ENCODE data around the gene GFRA1.

Gene GFRA1

DNA sequence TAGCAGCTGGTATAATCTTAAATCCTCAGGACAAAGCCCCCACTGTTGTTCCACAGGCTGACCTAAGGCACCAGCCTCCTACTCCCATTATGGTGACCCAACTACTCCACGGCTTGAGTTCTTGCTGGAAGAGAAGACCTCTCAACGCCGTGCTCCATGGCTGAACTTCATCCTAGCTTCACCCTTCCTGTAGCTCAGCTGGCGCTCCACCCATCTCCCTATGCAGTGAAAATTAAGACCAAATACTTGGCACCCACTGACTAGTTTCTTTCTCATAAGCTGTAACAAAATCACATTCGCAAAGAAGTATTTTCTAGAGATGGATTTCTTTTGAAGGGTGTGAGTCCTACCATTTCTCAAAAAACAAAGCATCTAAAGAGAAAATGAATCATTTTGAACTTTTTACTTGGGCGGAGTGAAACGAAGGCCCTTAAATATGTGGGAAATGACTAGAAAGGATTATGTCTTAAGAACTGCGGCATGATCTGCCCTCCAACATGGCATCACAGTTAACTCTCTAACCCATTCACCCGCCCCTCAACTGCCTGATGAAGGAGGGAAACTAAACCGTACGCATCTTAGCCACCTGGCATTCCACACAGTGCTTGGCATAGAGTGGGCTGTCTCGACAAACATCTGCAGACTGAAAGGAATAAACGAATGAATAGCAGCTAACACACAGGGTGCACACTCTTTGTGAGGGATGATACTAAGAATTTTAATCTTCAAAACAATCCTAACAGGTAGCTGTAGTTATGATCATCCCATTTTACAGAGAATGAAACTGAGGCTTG is 32.7 kb downstream of the GFRA1 start:
- no peak for FAIRE-seq

DNA sequence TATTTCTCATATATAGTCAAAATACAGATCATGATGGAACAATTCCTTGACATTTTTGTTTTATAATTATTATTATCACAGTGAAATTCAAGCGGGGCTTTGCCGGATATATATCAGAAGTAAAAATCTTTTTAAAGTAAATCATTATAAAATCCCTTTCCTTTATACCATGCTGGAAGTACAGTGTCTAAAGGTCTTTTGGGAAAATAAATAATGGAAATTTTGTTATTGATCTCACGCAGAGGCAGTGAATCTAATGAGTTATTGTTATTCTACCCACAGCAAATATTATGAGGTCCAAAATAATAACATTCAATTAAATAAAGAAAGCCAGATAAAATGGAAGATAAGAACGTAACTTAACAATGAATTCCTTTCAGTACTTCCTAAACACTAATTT is 33.8 kb downstream of the GFRA1 start:
- FAIRE-seq, result no peak

DNA sequence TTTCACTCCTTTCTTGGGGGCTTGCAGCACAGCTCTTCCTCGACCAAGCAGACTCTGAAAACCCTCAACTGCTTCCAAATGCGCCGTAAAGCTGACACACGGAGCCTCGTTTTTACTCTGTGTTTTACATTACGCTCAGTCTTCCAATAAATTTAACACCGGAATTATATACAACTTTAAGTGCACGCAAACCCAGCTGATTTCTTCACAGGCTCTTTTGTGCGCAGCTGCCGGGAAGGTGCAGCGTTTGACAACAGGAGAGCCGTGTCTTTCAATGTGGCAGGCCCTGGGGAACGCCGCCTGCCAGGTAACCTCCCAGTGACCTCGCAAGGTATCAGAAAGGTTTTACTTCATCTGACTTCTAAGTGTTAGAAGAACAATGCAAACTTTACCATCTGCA is 35.0 kb downstream of the GFRA1 start:
- FAIRE-seq, result no peak

DNA sequence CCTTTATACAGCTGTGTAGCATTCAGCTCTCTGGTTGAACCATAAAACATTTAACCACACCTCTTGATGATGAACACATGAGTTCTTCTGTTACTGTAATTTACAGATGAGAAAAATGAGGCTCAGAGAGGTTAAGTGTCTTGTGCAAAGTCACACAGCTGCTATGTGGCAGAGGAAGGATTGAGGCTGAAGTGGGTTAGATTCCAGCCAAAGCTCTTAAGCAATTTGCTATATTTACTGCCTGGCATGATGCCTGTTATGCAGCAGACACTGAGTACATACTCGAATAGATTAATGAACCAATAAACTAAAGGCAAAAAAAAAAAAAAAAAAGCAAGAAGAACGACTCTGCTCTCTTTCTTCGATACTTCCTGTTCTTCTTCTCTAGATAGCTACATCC is 35.7 kb downstream of the GFRA1 start:
- no peak for FAIRE-seq

DNA sequence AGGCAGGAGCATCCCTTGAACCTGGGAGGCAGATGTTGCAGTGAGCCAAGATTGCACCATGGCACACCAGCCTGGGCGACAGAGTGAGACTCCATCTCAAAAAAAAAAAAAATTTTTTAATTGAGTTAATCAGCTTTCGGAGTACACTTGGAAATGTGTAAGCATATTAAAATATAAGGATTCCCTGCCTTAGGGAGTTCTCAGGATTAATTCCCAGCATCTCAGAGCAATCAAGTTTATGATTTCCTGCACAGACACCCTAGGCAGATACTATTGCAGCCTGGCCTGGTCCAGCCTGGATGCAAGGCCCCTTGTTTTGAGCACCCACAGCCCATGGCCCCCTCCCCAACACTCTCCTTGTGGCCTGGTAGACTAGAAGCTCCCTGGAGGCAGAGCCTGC is 39.8 kb downstream of the GFRA1 start:
- no peak for FAIRE-seq

DNA sequence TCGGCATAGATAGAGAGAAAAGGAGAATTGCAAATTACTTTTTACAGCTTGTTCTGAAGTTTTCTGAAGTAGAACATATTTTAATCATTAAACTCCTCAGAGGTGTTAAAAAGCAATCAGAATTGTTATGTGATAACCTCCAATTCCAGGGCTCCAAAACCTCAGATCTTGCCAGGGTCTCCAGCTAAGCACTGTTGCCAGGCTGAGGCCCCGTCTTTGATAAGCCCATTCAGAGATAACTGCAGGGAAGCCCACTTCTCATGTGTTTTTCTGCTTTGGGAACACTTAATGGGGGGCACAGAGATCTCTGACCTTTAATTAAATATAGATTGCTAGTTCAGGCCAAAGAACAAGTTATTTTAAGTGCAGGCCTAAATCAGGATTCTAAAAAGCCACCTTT is 40.4 kb downstream of the GFRA1 start:
- FAIRE-seq, result no peak

DNA sequence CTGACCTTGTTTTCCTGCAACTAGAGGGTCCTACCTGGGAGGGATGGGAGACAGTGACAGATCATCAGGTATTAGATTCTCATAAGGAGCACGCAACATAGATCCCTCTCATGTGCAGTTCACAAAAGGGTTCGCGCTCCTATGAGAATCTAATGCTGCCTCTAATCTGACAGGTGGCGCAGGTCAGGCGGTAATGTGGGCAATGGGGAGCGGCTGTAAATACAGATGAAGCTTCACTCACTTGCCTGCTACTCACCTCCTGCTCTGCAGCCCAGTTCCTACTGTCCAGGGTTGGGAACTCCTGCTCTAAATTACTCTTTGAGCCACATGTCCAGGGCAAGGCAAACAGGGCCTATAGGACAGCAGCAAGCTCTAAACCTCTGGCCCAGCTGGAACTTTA is 46.2 kb downstream of the GFRA1 start:
- FAIRE-seq, result no peak

DNA sequence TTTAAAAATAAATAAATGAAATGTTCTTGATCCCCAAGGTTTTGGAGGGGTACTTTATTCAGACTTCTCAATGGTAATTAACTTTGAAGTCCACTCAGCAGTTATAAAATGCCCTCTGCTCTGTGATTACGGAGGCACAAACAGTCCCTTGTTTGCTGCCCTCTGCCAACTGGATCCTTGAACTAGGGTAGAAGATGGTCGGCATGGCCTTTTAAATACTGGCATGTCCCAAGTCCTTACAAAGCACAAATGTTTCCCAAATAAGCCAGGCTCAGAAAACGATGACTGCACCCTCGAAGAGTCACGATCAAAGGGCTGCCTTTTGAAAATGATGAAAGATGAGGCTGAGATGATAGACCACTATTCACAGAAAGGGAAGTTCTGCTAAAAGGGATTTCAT is 47.0 kb downstream of the GFRA1 start:
- no peak for FAIRE-seq

DNA sequence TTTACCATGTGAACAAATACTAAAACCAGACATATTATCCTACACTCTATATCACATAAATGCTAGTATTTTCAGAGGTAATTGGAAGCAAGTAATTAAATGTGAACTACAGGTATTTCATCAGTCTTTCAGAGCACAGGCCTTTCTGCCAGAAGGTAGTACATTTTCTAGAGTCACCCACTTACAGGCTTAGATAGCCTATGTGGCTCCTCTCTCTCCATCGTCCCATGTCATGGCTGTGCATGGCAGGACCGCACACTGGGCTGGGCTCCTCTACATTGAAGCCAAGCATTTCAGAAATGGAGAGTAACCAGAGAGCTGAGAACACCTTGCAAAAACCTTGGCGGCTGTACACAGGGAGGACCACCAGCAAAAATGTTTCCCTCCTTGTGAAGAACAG is 49.7 kb downstream of the GFRA1 start:
- FAIRE-seq, result no peak

DNA sequence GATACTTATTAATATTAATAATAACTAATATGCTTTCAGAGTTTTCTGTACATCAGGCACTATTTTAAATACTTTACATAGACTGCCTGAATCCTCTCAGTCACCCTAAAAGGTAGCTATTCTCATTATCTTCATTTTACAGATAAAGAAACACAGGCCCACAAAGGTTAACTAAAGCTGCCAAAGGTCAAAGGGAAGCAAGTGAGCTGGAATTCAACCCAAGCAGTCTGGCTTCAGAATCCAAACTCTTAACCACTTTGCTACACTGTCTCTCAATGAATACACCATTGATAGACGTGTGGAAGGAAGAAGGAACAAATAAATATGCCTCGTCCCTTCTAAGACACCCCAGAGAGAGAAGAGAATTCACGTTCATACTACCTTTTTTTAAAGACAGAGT is 52.0 kb downstream of the GFRA1 start:
- no peak for FAIRE-seq

DNA sequence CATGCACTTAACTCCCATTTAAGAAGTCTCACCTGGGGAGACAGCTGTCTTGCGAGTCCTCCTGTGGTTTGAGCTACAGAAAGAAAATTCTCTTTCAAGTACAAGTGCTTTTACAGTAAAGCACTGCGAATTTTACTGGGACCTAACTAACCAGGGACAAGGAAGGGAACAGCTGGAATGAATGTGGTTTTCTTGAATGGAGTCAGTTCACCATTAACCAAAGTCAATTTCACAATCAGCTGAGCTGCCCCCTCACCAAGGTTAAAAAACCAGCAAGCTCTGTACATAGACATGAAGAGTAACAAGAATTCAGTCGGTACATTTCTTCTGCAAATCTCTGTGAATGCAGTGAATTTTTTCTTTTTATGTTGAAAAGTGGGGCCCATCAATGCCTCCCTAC is 56.3 kb downstream of the GFRA1 start:
- no peak for FAIRE-seq

DNA sequence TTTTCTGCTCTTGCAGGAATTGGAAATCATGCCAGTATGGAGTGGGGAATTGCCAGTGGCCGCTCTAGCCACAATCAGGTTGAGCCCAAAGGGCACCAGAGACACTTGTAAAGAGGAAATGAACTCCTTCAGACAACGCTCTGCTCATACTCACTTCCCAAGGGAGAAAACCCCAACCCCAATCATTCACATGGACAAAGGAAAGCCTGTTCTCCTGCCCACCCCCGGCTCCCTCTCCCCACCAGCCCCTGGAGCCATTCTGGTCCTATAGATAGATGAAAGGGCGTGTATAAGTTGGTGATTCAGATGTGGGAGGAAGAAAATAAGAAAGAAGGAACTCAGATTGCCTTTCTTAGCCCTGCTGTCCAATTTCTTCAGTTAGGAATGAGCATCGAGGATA is 57.4 kb downstream of the GFRA1 start:
- no peak for FAIRE-seq

DNA sequence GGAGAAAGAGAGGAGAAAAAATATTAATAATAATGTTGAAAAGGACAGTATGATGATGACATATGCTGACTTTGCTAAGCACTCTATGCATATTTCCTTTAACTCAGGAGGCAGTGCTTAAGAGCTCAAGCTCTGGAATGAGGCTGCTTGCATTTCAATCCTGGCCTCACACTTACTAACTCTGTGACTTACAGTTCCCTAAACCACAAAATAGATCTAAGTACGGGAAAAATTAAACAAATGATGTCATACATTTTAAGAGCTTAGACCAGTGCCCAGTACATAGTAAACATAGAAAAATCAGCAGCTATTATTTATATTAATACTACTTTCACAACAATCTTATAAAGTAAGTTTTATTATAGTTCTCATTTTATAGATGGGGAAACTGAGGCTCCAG is 61.3 kb downstream of the GFRA1 start:
- FAIRE-seq, result no peak

DNA sequence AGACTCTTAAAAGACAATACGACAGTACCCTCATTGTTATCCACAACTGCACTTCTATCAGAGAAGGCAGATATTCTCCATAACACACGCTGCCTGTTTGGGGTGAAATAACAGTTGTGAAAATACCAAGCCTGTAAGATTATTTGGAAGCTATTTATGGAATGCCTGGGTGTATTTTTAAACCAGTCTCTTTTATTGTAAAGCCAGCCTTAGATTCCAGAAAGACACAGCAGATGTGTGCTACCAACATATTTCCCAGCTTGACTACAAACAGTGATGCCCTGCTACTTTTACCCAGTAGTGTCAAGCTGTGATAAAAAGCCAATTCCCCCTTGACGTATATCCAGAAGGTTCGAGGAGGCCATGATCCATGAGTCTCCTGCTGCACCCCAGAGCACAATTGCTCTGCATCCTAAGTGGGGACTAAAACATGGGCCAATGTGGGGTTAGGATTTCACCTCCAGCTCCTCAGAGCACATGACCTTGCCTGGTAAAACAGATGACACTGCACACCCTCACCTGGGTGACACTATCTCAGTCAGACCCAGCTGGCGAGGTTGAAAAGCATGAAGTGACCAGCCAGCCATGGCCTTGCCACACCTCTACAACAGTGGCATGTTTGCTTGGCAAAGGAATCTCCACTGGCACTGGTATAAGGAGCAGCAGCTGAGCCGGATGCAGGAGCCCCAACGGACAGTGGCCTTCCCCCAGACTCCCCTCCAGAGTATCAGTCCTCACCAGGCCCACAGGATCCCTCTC is 62.2 kb downstream of the GFRA1 start:
- FAIRE-seq, result no peak

DNA sequence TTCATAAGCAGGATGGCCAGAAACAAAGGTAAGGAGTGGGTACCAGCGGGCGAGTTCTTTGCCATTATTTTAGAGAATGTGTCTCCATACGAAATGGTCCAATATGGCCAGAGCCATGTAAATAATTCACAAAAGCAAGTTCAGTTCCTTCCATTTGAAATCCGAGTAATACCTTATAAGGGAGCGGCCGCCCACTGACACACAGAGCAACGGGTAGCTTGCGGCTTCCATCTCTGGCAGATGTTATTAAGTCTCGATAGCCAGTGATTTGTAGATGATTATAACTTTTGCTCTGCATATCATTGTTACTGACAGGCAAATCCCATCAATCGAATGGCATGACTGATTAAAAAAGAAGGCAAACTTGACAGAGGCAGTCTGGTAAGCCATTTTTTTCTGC is 63.2 kb downstream of the GFRA1 start:
- no peak for FAIRE-seq

DNA sequence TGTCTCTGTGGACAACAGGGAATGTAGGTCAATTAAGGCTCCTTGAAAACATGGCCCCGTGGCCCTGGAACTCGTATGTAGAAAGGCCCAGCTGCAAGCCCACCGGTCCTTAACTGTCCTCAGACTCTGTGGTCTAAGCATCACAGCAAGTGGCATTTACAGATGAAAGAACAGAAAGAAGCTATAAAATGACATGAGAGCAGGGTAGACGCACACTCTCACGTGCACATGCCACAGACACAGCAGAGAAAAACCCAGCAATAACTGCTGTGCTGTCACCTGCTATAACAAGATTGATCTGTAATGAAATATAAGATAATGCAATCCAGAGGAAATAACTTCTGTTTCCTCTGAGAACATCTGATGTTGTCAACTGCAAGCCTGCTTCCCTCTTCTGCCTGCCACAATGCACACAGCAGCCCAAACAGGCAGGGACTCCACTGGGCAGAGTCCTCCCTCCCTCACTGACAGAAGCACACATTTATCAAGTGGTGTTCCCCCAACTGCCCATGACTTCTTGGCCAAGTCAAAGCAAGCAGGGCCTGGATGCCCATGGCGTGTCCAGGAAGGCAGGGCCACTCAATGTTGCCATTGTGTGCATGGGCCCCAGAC is 63.9 kb downstream of the GFRA1 start:
- FAIRE-seq, result no peak

DNA sequence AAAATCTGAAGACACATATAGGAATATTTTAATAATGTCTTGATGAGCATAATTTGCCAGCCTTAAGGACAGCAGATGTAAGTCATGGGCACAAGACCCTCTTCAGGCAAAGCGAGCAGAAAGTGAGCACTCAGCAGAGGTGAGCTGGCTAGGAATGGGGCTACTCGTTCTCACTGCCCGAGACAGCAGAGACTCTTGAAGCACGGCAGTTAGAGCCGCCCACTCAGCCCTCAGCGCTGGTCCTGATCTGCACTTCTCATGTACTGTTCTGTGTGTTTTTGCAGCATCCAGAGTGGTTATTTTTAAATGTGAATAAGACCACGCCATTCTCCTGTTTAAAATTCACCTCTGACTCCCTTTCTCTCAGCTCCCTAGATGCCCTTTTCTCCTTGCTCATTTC is 65.3 kb downstream of the GFRA1 start:
- FAIRE-seq, result no peak

DNA sequence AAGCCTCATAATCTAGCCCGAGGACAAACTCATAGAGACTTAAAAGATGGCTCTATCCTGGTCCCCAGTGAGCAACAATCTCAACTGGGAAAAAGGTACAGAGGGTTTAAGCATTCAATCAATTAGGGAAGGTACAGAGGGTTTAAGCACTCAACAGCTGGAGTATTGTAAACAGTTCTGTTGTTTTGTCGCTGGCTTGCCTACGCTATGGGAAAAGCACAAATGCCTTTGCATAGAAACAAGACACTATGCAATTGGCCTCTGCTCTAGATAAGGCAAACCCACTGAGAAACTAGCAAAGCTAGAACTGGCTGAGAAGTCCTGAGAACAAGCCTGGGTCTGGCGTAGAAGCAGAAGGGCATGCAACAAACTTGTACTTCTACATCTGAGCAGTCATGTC is 69.3 kb downstream of the GFRA1 start:
- no peak for FAIRE-seq

DNA sequence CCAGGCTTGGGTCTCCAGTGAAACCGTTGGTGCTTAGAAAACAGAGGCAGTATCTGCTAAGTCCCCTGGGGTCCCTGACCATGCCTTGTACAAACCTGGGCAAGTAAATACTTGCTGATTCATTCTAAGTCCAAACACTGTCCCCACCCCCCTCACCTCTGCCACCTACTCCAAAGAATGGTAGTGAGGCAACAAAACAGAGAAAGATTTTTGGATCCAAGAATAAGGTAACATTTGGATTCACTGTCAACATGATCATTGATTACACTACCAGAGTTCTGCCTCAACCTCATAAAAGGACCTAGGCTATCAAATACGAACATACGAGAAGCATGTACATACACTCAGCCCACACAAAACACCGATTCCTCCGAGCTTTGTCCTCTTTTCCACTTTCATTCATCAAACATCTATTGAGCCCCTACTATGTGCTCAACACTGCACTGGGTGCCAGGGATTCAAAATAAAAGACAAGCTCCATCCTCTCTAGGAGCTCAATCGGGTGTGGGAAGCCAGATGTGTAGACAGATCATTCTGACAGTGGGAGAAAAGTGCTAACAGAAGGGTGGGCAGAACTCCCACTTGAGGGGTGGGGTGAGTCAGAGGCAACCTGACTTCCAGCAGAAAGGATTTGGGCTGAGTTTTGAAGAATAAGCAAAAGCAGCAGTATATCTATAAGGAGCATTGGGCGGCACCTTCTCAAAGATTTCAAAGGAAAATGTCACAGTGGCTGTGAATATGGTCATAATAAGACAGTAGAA is 71.2 kb downstream of the GFRA1 start:
- FAIRE-seq, result no peak

DNA sequence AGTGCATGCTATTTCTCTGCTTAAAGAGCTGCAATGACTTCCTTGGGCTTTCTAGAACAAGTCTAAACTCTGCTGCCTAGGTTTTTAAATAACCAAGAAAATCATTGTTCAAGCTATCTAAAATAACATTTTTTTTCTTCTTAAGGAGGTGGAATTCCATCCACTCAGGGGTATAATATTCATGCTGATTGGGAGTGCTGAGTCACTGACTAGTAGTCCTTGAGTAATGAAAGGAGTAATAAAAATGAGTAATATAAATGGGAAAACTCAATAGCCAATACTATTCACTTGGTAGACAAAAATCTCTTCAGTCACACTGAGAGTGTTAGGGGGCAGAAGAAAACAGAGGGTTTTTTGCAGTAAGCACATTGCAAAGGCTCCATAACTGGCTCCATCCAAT is 72.0 kb downstream of the GFRA1 start:
- no peak for FAIRE-seq

DNA sequence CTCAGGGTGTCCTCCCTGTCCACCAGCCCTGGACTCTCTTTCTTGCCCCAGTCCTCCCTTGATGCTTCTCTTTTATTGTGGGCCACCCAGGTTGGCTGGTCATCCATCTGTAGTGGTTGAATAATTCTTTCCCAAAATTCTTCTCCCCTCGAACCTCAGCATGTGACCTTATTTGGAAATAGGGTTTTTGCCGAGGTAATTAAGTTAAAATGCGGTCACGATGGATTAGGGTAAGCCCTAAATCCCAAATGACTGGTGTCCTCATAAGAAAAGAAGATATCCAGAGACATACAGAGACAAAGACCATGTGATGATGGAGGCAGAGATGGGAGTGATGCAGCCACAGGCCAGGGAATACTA is 74.3 kb downstream of the GFRA1 start:
- FAIRE-seq, result no peak

DNA sequence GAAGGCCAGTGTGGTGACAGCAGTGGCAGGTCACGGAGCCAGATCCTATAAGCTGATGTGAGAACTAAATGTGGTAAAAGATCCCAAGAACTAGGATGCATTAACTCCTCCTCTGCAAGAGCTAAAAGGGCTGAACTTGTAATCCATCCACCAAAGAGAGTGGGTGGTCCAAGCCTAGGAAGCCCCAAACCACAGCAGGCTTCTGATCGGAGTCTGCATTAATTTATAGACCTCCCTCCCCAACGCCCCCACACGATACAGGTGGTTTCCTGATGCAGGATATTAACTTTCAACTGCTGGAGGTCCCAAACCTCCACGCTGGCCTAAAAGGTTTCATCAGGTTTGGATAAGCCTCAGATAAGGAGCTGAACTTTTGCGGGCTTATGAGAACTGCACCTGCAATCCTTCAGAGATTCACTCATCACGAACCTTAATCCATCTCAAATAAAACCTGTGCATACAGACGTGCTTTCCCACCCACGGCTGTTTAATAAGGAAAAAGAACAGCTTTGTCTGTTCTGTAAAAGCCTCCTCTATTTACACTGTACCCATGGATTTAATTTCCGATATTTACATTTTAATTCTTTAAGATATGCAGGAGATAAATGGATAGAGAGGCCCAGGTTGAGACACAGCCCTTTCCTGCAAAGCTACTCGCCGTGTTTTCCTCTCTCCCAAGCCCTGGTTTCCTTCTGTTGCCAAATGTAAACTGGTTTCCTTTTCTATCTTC is 74.9 kb downstream of the GFRA1 start:
- FAIRE-seq, result no peak

DNA sequence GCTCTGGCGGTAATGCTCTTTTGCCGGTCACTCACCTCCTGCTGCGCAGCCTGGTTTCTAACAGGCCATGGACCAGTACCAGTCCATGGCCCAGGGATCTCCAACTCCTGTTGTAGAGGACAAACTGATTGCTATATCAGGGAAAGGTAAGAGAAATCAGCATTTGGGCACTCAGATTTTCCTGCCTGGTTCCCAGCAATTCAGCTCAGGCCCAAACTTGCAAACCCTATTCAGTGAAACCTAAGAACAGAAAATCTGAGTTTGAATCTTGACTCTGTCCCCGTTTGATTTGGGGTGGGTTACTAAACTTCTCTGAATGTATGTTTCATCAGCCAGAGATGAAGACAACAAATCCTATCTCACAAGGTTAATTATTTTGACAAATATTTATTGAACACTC is 77.4 kb downstream of the GFRA1 start:
- no peak for FAIRE-seq

All from endometrium (tissue), 2 donors.